ENCODE data around the gene ADCY3. TPM values are rescaled to one million over a fixed set of nuclear protein-coding genes. Genes with fewer than 3 reads are reported as not detected.

Gene ADCY3
- polyA plus RNA-seq, 3 donors, result 16.4 to 120 (median 96.4) TPM

- no peak overlapping the region for H3K27ac ChIP-seq (ENCODE audit: low read depth, low read length)
- 78 to 90% (median 86%) methylated on average over 7 of the region's 7 CpGs for WGBS, 3 donors
Observed at GRCh38 chr2:24912523-24912922, 7.5 kb downstream of the ADCY3 start.

DNA sequence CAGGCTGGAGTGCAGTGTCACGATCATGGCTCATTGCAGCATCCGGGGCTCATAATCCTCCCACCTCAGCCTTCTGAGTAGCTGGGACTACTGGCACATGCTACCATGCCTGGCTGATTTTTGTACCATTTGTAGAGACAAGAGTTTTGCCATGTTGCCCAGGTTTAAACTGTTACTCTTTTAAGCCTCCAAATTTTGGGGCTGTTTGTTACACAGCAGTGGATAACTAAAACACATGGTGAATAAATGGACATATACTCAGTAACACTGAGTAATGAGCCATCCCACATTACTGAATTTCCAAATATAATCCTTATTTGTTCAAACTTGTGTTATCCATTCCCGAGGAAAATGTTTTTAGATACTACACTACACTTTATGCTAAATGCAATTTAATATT, 9.8 kb downstream of the ADCY3 start:
- 96 to 99% (median 98%) methylated on average over 3 of the region's 3 CpGs for WGBS, 3 donors
- no peak overlapping the region for H3K27ac ChIP-seq (ENCODE audit: low read depth, low read length)

- 82 to 87% (median 84%) methylated on average over 5 of the region's 5 CpGs for WGBS, 3 donors
- no peak overlapping the region for H3K27ac ChIP-seq (ENCODE audit: low read depth, low read length)
Observed at GRCh38 chr2:24909555-24910177, 10.4 kb downstream of the ADCY3 start.

- 73 to 87% (median 80%) methylated on average over 8 of the region's 8 CpGs for WGBS, 3 donors
- no peak overlapping the region for H3K27ac ChIP-seq (ENCODE audit: low read depth, low read length)
Observed at GRCh38 chr2:24908461-24908901, 11.6 kb downstream of the ADCY3 start.

GRCh38 chr2:24907116-24907515, 12.9 kb downstream of the ADCY3 start:
- WGBS, 3 donors, result 56 to 84% (median 61%) methylated on average over 5 of the region's 5 CpGs
- H3K27ac ChIP-seq (ENCODE audit: low read depth, low read length), result no peak overlapping the region

GRCh38 chr2:24906466-24906865, 13.6 kb downstream of the ADCY3 start:
- WGBS, 3 donors, result 88 to 91% (median 91%) methylated on average over 6 of the region's 6 CpGs
- H3K27ac ChIP-seq (ENCODE audit: low read depth, low read length), result no peak overlapping the region

GRCh38 chr2:24903161-24904103, 16.6 kb downstream of the ADCY3 start:
- WGBS, 3 donors, result 81 to 88% (median 82%) methylated on average over 23 of the region's 23 CpGs
- H3K27ac ChIP-seq (ENCODE audit: low read depth, low read length), result no peak overlapping the region

DNA sequence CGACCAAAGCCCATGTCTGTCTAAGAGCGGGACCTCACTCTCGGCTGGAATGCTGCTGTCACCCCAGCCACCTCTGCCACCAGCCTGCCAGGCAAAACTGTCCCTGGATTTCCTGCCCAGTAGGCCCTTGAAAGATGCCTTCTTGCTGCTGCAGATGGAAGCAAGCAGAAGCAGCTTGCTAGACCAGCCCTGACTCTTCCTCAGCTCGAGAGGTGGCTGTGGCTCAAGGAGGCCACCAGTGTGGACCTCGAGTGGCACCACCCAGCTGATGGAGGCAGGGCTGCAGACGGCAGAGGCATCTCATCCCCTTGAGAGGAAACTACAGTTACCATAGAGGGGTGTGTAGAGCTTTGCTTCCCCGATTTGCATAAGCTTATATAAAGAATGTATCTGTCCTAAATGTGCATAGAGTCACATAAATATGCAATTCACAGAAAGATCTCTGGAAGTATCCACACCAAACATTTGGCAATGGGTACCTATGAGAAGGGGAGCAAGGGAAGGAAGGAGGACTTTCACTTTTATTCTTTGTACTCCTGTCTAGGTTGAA, 20.6 kb downstream of the ADCY3 start:
- WGBS, 3 donors, result 81 to 87% (median 82%) methylated on average over 7 of the region's 7 CpGs
- no peak overlapping the region for H3K27ac ChIP-seq (ENCODE audit: low read depth, low read length)

- no peak overlapping the region for H3K27ac ChIP-seq (ENCODE audit: low read depth, low read length)
- WGBS, 3 donors, result 77 to 87% (median 86%) methylated on average over 29 to 30 of the region's 30 CpGs
Observed at GRCh38 chr2:24898122-24899109, 21.6 kb downstream of the ADCY3 start.

DNA sequence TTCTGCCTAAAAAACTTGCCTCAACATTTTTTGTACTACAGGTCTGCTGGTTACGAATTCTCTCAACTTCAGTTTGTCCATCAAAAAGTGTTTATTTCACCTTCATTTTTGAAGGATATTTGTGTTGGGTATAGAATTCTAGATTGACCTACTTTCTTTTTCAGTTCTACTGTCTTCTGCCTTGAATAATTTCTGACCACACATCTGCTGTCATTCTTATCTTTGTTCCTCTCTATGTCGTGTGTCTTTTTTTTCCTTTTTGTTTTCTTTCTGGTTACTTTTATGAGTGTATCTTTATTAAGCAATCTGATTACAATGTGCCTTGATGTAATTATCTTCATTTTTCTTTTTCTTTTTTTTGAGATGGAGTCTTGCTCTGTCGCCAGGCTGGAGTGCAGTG, 25.3 kb downstream of the ADCY3 start:
- H3K27ac ChIP-seq (ENCODE audit: low read depth, low read length), result no peak overlapping the region
- 56 to 90% (median 73%) methylated on average over 3 of the region's 3 CpGs for WGBS, 3 donors

GRCh38 chr2:24893934-24894333, 26.1 kb downstream of the ADCY3 start:
- 54 to 89% (median 61%) methylated on average over 3 of the region's 3 CpGs for WGBS, 3 donors
- H3K27ac ChIP-seq (ENCODE audit: low read depth, low read length), result no peak overlapping the region

DNA sequence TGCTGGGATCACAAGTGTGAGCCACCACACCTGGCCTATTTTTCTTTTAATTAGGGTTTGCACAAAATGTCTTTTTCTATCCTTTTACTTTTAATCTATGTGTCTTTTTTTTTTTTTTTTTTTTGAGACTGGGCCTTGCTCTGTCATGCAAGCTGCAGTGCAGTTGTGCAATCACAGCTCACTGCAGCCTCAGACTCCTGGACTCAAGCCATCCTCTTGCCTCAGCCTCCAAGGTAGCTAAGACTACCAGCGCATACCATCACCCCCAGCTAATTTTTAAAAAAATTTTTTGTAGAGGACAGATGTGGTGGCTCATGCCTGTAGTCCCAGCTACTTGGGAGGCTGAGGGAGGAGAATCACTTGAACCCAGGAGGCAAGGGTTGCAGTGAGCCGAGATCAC, 27.1 kb downstream of the ADCY3 start:
- 94 to 100% (median 98%) methylated on average over 2 of the region's 2 CpGs for WGBS, 3 donors
- no peak overlapping the region for H3K27ac ChIP-seq (ENCODE audit: low read depth, low read length)

GRCh38 chr2:24891201-24891600, 28.8 kb downstream of the ADCY3 start:
- no peak overlapping the region for H3K27ac ChIP-seq (ENCODE audit: low read depth, low read length)
- WGBS, 3 donors, result 91 to 96% (median 94%) methylated on average over 2 of the region's 2 CpGs

DNA sequence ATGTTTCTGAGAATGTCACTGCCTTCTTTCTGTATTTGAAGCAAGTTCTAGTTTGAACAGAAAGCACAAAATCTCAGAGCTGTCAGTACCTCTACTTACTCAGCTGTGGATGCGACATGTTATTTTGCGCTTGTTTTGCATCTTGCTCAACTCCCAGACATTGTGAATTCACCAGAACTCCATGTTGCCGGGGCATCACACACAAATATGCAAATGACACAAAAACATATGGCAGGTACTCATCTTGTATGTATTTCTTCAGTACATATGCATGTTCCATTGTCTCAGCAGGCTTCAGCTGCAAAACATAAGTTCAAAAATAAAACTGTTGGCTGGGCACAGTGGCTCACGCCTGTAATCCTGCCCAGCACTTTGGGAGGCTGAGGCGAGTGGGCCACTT, 30.8 kb downstream of the ADCY3 start:
- WGBS, 3 donors, result 89 to 97% (median 96%) methylated on average over 5 of the region's 5 CpGs
- no peak overlapping the region for H3K27ac ChIP-seq (ENCODE audit: low read depth, low read length)

DNA sequence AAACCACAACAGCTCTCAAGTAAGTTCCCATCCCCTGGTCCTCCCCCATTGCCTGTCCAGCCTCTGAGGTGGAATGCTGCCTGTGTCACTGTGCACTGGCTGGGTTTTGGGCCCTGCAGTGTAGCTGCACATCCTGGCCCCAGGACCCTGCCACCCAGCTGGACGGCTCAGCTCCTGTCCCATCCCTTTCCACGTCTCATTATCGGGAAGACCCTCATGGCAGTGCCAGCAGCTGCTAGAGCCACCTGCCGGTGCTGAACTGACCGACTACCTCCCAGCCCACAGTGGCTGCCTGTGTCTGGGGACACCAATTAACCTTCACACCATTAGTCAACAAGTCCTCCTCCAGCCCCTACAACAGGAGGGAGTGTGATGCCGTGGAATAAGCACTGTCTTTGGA, 31.9 kb downstream of the ADCY3 start:
- 90 to 93% (median 91%) methylated on average over 6 of the region's 6 CpGs for WGBS, 3 donors
- no peak overlapping the region for H3K27ac ChIP-seq (ENCODE audit: low read depth, low read length)

DNA sequence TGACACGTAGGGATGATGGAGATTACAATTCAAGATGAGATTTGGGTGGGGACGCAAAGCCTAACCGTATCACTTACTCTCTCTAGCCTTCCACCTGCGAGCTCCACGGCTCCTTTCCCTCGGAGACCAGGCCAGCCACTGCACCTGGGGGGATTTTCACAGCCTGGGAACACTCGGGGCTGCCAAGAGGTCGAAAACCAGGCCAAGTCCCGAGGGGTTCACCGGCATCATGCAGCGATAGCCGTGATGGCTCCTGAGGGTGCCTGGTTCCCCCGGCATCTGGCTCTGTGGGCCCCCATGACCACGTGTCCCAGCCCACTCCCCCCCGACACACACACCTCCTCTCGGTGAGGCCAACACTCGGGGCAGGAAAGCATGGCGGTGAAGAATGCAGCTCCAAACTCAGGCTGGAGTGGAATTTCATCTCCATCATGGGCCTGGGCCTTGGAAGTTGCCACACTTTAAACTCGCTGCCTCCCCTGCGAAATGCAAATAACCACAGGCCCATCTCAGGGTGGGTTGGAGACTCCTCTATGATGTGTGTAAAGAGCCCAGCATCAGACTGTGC, 32.6 kb downstream of the ADCY3 start:
- H3K27ac ChIP-seq (ENCODE audit: low read depth, low read length), result no peak overlapping the region
- WGBS, 3 donors, result 83 to 93% (median 89%) methylated on average over 20 of the region's 20 CpGs

GRCh38 chr2:24886691-24887304, 33.2 kb downstream of the ADCY3 start:
- 42 to 69% (median 45%) methylated on average over 16 of the region's 16 CpGs for WGBS, 3 donors
- H3K27ac ChIP-seq (ENCODE audit: low read depth, low read length), result no peak overlapping the region

DNA sequence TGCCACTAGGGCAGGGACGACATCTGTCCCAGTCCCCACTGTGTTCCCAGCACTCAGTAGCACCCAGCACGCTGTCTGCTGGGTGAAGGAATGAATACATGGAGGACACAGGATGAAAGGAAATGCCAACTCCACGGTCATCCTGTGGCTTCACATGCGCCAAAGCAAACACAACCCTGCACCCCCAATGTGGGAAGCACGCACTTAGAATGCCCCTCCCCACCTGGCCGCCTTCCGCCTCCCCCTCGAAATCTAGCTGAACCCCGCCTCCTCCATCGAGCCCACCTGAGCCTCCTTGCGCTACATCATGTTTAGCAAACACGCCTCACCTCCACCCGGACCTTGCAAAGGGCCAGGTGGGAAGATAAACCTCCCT, 33.9 kb downstream of the ADCY3 start:
- WGBS, 3 donors, result 74 to 79% (median 76%) methylated on average over 13 of the region's 13 CpGs
- H3K27ac ChIP-seq (ENCODE audit: low read depth, low read length), result no peak overlapping the region

All from adipose tissue (tissue), 3 donors.